ENCODE results near the gene C9orf50. TPM values are rescaled to one million over a fixed set of nuclear protein-coding genes. Genes with fewer than 3 reads are reported as not detected.
"Not testable (repeated sequence)": the region's sequence is repeated elsewhere in the genome, so short reads cannot be mapped to it uniquely, and the experiment has no call there.

The C9orf50 gene
- total RNA-seq, 1 experiment from 2014 or later: not detected

DNA sequence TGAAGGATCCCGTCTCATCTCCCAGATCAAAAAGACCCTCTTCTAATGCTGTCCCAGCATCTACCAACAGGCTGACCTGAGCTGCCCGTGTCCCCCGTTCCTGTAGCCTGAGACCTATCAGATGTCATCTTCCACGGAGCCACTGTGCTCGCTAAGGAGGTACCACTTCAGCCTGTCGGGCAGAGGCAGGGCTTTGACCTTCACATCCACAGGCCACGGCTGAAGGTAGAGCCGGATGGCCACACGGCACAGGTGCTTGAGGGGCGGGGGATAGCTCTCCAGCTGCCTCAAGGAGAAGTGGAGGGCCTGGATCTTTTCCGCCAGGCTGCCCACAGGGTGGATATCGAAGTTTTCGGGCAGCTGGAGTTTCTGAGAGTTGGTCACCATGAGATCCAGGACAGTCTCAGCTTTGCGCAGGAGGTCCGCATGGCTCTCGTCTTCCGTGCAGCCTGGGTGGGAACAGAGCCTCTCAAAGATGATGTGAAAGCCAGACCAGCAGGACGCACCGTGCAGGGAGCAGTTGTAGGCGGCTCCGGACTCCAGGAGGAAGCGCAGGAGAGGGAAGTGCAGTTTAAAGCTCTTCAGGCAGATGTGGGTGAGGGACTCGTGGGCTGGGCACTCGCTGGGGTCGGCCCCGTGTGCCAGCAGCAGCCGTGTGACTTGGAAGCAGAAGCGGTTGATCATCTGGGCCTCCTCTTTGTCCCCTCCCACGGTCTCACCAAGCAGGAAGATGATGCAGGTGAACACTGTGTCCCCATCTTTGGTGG, 17.0 kb upstream of the C9orf50 start:
- Histone ChIP-seq H3K4me1 (replicated peaks; ENCODE audit: insufficient read depth) (peaks cover 8% of the 10 kb centered on the region), H3K36me3 (ENCODE audit: low read depth) (no peaks in the 10 kb centered on the region), H3K4me2 (no peak overlapping the region), H2AFZ (no peak overlapping the region), H4K20me1 (ENCODE audit: insufficient read depth) (peaks cover 48% of the 10 kb centered on the region), H3F3A (ENCODE audit: insufficient read depth, low read depth) (peaks cover 50% of the 10 kb centered on the region), H3K9me2 (ENCODE audit: insufficient read depth) (no peaks in the 10 kb centered on the region), H3K9me3 (ENCODE audit: insufficient read depth, low read depth) (no peaks in the 10 kb centered on the region), H3K79me2 (ENCODE audit: low read depth) (peaks cover 31% of the 10 kb centered on the region), H3K4me3 (no peak overlapping the region), H3K27me3 (ENCODE audit: insufficient read depth, low read depth) (no peaks in the 10 kb centered on the region), H3K27ac (no peak overlapping the region)
- TF ChIP-seq, protein P1, sequence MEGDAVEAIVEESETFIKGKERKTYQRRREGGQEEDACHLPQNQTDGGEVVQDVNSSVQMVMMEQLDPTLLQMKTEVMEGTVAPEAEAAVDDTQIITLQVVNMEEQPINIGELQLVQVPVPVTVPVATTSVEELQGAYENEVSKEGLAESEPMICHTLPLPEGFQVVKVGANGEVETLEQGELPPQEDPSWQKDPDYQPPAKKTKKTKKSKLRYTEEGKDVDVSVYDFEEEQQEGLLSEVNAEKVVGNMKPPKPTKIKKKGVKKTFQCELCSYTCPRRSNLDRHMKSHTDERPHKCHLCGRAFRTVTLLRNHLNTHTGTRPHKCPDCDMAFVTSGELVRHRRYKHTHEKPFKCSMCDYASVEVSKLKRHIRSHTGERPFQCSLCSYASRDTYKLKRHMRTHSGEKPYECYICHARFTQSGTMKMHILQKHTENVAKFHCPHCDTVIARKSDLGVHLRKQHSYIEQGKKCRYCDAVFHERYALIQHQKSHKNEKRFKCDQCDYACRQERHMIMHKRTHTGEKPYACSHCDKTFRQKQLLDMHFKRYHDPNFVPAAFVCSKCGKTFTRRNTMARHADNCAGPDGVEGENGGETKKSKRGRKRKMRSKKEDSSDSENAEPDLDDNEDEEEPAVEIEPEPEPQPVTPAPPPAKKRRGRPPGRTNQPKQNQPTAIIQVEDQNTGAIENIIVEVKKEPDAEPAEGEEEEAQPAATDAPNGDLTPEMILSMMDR (conservative IDR thresholded peaks at IDR 0.05): no peak
- no peak for TF ChIP-seq EZH2 (IDR thresholded peaks at IDR 0.05; ENCODE audit: low read depth)
- intact Hi-C loops (cut with micrococcal nuclease; ENCODE audit: unreplicated experiment): no loop called here
- ChIA-PET CTCF (interaction anchor here (0.6 kb wide), 1 partner anchor 594 kb away, joined by 13 read pairs; no protein-coding TSS in a partner anchor), POLR2A (ENCODE audit: unreplicated experiment) (no interaction called here)
- DNase-seq: no peak
- no TSS peak for BruUV-seq (replicated peaks)

DNA sequence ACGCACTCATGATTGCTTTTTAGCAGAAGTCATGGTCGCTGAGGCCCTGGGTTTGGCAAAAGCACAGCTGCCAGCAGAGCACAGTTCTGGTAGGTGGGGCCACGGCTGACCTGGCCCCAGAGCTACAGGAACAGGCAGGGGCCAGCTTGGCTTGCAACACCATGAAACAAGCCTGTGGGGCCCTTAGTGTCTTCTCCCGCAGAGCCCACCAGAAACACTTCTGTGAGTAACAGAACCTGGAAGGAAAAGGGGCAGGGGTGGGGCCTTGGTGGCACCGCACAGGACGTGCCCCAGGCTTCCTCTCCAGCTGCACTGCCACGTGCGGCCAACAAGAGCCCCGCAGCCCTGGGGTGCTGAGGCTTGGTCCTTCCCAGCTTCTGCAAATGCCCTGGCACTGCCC, 16.2 kb upstream of the C9orf50 start:
- no TSS peak for BruUV-seq (replicated peaks)
- H2AFZ ChIP-seq: no peak overlapping the region
- peaks cover 39% of the 10 kb centered on the region for H3K79me2 ChIP-seq (ENCODE audit: low read depth)
- no peak for TF ChIP-seq EZH2 (IDR thresholded peaks at IDR 0.05; ENCODE audit: low read depth)
- TF ChIP-seq, protein P1 (conservative IDR thresholded peaks at IDR 0.05): no peak
- no peak overlapping the region for H3K27ac ChIP-seq
- H3K4me1 ChIP-seq (replicated peaks; ENCODE audit: insufficient read depth): peaks cover 8% of the 10 kb centered on the region
- CTCF ChIA-PET: no interaction called here
- H3K9me3 ChIP-seq (ENCODE audit: insufficient read depth, low read depth): no peaks in the 10 kb centered on the region
- intact Hi-C loops (cut with micrococcal nuclease; ENCODE audit: unreplicated experiment): no loop called here
- H3K4me3 ChIP-seq: no peak overlapping the region
- POLR2A ChIA-PET (ENCODE audit: unreplicated experiment): no interaction called here
- H4K20me1 ChIP-seq (ENCODE audit: insufficient read depth): peaks cover 56% of the 10 kb centered on the region
- H3K36me3 ChIP-seq (ENCODE audit: low read depth): no peaks in the 10 kb centered on the region
- H3K4me2 ChIP-seq: no peak overlapping the region
- peaks cover 47% of the 10 kb centered on the region for H3F3A ChIP-seq (ENCODE audit: insufficient read depth, low read depth)
- H3K9me2 ChIP-seq (ENCODE audit: insufficient read depth): no peaks in the 10 kb centered on the region
- no peak for DNase-seq
- no peaks in the 10 kb centered on the region for H3K27me3 ChIP-seq (ENCODE audit: insufficient read depth, low read depth)

DNA sequence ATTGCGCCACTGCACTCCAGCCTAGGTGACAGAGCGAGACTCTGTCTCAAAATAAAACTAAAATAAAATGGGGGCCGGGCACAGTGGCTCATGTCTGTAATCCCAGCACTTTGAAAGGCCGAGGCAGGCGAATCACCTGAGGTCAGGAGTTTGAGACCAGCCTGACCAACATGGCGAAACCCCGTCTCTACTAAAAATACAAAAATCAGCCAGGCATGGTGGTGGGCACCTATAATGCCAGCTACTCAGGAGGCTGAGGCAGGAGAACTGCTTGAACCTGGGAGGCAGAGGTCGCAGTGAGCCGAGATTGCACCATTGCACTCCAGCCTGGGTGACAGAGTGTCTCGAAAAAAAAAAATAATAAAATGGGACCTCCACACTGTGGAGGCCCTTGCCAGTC, 15.4 kb upstream of the C9orf50 start:
- DNase-seq; H3K4me1 ChIP-seq (replicated peaks; ENCODE audit: insufficient read depth); H2AFZ ChIP-seq; H3K36me3 ChIP-seq (ENCODE audit: low read depth); H3K9me3 ChIP-seq (ENCODE audit: insufficient read depth, low read depth); BruUV-seq (replicated peaks); H3K27ac ChIP-seq; intact Hi-C loops (cut with micrococcal nuclease; ENCODE audit: unreplicated experiment); CTCF ChIA-PET; H3K4me3 ChIP-seq; H3K4me2 ChIP-seq; H3K9me2 ChIP-seq (ENCODE audit: insufficient read depth); H3K27me3 ChIP-seq (ENCODE audit: insufficient read depth, low read depth): not testable (repeated sequence)
- H3F3A ChIP-seq (ENCODE audit: insufficient read depth, low read depth): peaks cover 47% of the 10 kb centered on the region
- peaks cover 41% of the 10 kb centered on the region for H3K79me2 ChIP-seq (ENCODE audit: low read depth)
- peaks cover 63% of the 10 kb centered on the region for H4K20me1 ChIP-seq (ENCODE audit: insufficient read depth)
- POLR2A ChIA-PET (ENCODE audit: unreplicated experiment): interaction anchor here (0.7 kb wide), 2 partner anchors 9 to 807 kb away, joined by 6 read pairs; partner anchors contain the start of gene SPOUT1
